Hematopoietic multipotent progenitor cell treated with erythropoietin and hydrocortisone succinate and interleukin-3 and kit ligand, for 17 days (in vitro differentiated cells): Measurements from ENCODE around the gene RAB17.

ENCODE experiments used
- DNase-seq: peaks from one replicate; pipeline ENCODE4 v3.0.0-alpha.2; 2015; ENCODE audit warnings: low spot score

The RAB17 gene

GRCh38 chr2:237558961-237559641 is 31.4 kb downstream of the RAB17 start:
- DNase-seq: no peak

- no peak for DNase-seq
Measured at GRCh38 chr2:237557633-237558015, 32.9 kb downstream of the RAB17 start.

- DNase-seq: no peak
Measured at GRCh38 chr2:237556773-237557632, 33.5 kb downstream of the RAB17 start.

GRCh38 chr2:237555560-237555959 is 35.0 kb downstream of the RAB17 start:
- DNase-seq: no peak

DNA sequence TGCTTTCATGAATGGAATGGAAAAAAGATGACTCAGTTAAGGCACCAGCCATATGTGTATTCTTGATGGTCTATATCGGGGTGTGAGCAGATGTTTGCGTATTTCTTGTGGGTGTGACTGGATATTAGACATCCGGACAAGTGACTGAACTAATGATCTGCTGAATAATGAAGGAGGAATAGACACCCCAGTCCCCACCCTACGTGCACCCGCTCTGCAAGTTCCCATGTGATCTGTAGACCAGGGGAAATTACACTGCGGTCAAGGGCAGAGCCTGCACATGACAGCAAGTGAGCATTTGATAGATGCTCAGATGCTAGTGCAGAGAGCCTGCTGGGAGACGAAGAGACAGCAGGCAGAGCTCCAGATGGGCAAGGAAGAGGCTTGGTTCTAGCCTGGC is 36.6 kb downstream of the RAB17 start:
- DNase-seq: no peak

GRCh38 chr2:237552908-237553307 is 37.6 kb downstream of the RAB17 start:
- no peak for DNase-seq

DNA sequence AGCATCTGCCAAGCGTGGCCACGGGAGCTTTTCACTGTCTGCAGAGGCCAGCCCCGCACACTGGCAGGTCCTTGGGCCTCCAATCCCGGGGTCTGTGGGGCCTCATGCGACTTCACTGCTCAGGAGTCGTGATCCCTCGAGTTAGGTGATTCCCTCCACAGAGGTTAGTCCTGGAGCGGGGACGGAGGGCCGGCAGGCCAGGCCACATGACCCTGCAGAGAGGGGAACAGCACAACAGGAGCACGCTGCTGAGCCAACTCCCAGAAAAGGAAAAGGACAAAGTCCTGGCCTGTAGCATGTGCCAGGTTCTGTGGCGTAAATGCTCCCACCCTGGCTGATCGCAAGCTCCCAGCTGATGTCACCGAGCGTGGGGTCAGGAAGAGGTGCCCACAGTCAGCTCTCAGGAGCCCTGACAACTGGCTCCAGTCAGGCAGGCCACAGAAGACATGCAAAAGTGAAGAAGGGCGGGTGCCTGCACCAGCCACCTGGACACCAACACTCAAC is 39.4 kb downstream of the RAB17 start:
- no peak for DNase-seq

DNA sequence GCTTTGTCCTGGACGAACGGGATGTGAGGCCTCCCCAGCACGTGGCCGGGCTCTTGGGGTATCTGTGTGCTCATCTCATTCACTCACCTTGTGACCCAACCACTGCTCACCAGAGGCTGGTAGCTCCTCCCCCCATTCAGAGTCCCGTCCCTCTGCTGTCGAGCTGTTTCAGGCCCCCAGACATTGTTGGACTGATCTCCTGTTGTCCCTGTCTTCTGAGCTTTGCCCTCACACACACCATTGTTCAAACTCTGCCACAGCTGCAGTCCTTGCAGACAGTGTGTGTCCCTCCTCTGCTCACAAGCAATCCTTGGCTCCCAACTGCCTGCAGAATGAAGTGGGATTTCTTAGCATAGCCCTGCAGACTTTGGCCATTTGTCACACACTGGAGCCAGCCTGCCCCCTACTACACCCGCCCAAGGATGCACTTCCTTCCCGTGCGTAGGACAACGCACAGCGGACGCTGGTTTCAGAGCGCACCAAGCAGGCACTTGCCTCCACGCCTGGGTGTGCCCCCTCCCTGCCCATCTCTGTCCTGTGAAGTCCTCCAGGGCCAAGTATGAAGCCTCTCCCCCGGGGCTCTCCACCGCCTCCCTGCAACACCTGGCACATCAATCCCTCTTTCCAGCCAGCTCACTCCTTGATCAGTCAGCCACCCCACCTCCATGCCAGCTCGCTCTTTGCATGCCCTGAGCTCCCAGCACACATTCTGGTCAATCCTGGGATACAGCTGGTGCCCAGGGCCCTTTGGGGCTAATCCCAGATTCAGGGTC is 40.7 kb downstream of the RAB17 start:
- DNase-seq: no peak

GRCh38 chr2:237549216-237549615 is 41.3 kb downstream of the RAB17 start:
- DNase-seq: no peak

GRCh38 chr2:237547841-237548416 is 42.6 kb downstream of the RAB17 start:
- DNase-seq: no peak

- DNase-seq: no peak
Measured at GRCh38 chr2:237546876-237547395, 43.6 kb downstream of the RAB17 start.

DNA sequence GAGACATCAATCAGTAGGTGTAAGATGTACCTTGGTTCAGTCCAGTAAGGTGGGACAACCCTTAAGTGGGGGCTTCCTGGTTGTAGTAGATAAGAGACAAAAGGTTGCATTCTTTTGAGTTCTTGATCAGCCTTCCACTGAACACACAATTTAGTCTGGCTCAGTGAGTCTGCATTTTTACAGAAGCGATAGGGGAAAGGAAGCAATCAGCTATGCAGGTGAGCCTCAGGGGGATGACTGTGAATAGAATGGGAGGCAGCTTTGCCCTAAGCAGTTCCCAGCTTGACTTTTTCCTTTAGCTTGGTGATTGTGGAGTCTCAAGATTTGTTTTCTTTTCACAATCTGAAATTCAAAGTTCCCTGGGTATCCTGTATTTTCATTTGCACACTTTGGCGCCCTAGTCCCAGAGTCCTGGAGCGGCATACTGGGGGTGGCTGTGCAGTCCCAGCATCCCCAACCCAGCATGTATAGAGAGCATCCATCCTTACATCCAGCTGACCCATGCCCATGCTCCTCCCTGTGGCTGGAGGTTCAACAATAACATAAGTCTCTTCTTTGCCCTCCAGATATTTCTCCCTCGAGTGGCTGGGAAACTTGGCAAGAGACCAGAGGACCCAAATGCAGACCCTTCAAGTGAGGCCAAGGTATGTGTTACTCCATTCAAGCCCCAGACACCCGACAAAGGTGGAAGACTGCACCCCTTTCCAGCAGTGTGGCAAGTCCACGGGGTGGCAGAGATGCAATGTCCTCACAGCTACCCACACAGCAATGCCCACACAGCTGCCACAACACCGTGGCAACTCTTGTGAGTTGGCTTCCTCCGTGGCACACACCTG is 44.3 kb downstream of the RAB17 start:
- no peak for DNase-seq

GRCh38 chr2:237542001-237542704 is 48.4 kb downstream of the RAB17 start:
- DNase-seq: no peak

DNA sequence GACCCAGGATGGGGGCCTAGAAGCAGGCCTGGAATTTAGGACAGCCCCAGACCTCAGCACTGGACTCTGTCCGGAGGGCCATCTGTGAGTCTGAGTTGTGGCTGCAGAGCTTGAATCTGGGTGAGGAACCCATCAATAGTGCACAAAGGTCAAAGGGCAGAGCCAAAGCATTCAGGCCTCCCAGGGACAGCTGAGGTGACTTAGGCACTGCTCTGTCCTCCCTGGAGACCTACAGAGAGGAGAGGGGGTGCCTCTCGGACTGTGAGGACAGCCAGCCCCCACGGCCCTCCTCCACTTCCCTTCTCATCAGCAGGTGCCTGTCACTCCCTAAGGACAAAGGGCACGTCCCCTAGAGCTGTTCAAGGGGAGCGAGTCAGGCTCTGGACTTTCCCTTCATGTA is 49.3 kb downstream of the RAB17 start:
- DNase-seq: no peak

- DNase-seq: peak; percentile 57
Measured at GRCh38 chr2:237540823-237541222, 49.7 kb downstream of the RAB17 start.

DNA sequence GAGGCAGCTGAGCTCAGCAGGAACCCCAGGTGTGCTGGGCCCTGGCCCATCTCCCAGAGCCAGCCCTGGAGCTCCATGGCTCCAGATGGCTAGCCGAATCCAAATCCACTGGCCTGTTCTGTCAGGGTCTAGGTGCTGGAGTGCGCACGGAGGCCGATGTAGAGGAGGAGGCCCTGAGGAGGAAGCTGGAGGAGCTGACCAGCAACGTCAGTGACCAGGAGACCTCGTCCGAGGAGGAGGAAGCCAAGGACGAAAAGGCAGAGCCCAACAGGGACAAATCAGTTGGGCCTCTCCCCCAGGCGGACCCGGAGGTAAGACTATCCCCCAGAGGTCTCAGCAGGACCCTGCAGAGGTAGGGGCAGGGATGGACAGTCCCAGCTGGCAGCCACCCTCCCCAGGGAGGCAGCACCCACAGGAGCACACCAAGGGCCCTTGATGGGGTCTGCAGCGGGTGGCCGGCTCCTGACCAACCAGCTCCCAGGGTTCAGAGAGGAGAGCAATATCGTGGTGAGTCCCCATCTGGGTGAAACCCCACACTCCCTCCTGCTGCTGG is 50.2 kb downstream of the RAB17 start:
- DNase-seq: no peak

DNA sequence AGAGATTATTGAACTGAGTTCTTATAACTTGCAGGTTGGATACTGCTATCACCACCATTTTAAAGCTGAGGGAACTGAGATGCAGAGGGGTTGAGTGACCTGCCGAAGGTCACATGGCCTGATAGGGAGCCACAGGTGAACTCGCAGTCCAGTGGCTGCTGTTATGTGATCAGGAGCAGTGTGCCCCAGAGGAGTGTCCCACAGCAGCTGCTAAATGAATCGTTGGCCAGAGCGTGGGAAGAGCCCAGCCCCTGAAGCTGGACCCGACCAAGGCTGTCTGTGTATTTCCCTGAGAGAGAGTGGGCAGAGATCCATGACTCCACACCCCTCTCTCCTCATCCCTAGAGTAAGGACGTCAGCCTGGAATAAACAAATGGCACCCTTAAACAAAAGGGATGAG is 50.9 kb downstream of the RAB17 start:
- DNase-seq: no peak

- no peak for DNase-seq
Measured at GRCh38 chr2:237538901-237539300, 51.6 kb downstream of the RAB17 start.

- no peak for DNase-seq
Measured at GRCh38 chr2:237538001-237538720, 52.4 kb downstream of the RAB17 start.
